Activated CD4-positive, alpha-beta T cell treated with anti-CD3 and anti-CD28 coated beads, Interleukin-2, amount 10 ng/mL, durations not matched to agents 24 days and 14 days (primary cell): Measurements from ENCODE around the gene MTMR10. TPM values are rescaled to one million over a fixed set of nuclear protein-coding genes. Genes with fewer than 3 reads are reported as not detected.

Experiments
- DNase-seq: peaks from one replicate; pipeline ENCODE4 v3.0.0; 2022
- H3K27ac Mint-ChIP-seq: one replicate; pipeline ENCODE4 v1.8.0; 2022; ENCODE audit warnings: mild to moderate bottlenecking, mixed read lengths
- H3K27me3 Mint-ChIP-seq: one replicate; pipeline ENCODE4 v1.8.0; 2022; ENCODE audit warnings: mixed read lengths
- H3K36me3 Mint-ChIP-seq: one replicate; pipeline ENCODE4 v1.8.0; 2022; ENCODE audit warnings: low read depth, mild to moderate bottlenecking, mixed read lengths
- H3K4me1 Mint-ChIP-seq: one replicate; pipeline ENCODE4 v1.8.0; 2021; ENCODE audit warnings: mixed read lengths
- H3K4me3 Mint-ChIP-seq: one replicate; pipeline ENCODE4 v1.8.0; 2022; ENCODE audit warnings: mild to moderate bottlenecking, moderate library complexity, mixed read lengths
- H3K9me3 Mint-ChIP-seq: one replicate; pipeline ENCODE4 v1.8.0; 2021; ENCODE audit warnings: mixed read lengths
- intact Hi-C: fragments of 100-400 bp; cut with micrococcal nuclease; formaldehyde crosslinking; loops from one replicate; pipeline ENCODE4 v1.15.1; 2023
- total RNA-seq: library from RNA; stranded (reverse); gene quantifications from 2 replicates; pipeline ENCODE4 v1.2.3, GENCODE V29; 2022

MTMR10 gene
- total RNA-seq, 1 donor from 2014 or later: 12.3 TPM

GRCh38 chr15:30906366-30906765 is 85.1 kb downstream of the MTMR10 start:
- Mint-ChIP-seq H3K9me3 (no peaks in the 10 kb centered on the region), H3K4me3 (no peak overlapping the region), H3K4me1 (peaks cover 19% of the 10 kb centered on the region), H3K36me3 (peaks cover 50% of the 10 kb centered on the region), H3K27ac (no peak overlapping the region), H3K27me3 (no peaks in the 10 kb centered on the region)
- DNase-seq: no peak
- intact Hi-C loops: no loop called here

- H3K4me1 Mint-ChIP-seq: peaks cover 19% of the 10 kb centered on the region
- intact Hi-C loops: loop anchor here (2.0 kb wide), 1 partner anchor 85 kb away; the partner anchor contains the start of gene MTMR10
- H3K27ac Mint-ChIP-seq: no peak overlapping the region
- H3K4me3 Mint-ChIP-seq: no peak overlapping the region
- no peak for DNase-seq
- no peaks in the 10 kb centered on the region for H3K27me3 Mint-ChIP-seq
- H3K36me3 Mint-ChIP-seq: peaks cover 50% of the 10 kb centered on the region
- H3K9me3 Mint-ChIP-seq: no peaks in the 10 kb centered on the region
Measured at GRCh38 chr15:30905821-30906220, 85.6 kb downstream of the MTMR10 start.

- DNase-seq: no peak
- Mint-ChIP-seq H3K9me3 (no peaks in the 10 kb centered on the region), H3K27me3 (no peaks in the 10 kb centered on the region), H3K27ac (no peak overlapping the region), H3K4me3 (peak overlapping the region; percentile 89), H3K36me3 (peaks cover 44% of the 10 kb centered on the region), H3K4me1 (peaks cover 19% of the 10 kb centered on the region)
- intact Hi-C loops: loop anchor here (2.0 to 5.0 kb wide), 2 partner anchors 86 to 278 kb away; partner anchors contain the start of genes ARHGAP11B and MTMR10
Measured at GRCh38 chr15:30904812-30905211, 86.6 kb downstream of the MTMR10 start.

GRCh38 chr15:30903497-30904187 is 87.8 kb downstream of the MTMR10 start, which contains the start of gene FAN1:
Gene FAN1, plus strand, starts transcription at chr15:30903915. Its CDS starts 749 bp downstream, at chr15:30904664.
- peak; percentile 93 for DNase-seq
- Mint-ChIP-seq H3K4me1 (peaks cover 19% of the 10 kb centered on the region), H3K36me3 (peaks cover 35% of the 10 kb centered on the region), H3K9me3 (no peaks in the 10 kb centered on the region), H3K4me3 (peak within 1 kb of the TSS; percentile 89), H3K27me3 (no peaks in the 10 kb centered on the region), H3K27ac (peak within 1 kb of the TSS; percentile 88)
- intact Hi-C loops: loop anchor here (2.0 to 5.0 kb wide), 2 partner anchors 87 to 276 kb away; partner anchors contain the start of genes ARHGAP11B and MTMR10

- Mint-ChIP-seq H3K4me3 (no peak overlapping the region), H3K27ac (no peak overlapping the region), H3K9me3 (no peaks in the 10 kb centered on the region), H3K36me3 (peaks cover 30% of the 10 kb centered on the region), H3K4me1 (peaks cover 19% of the 10 kb centered on the region), H3K27me3 (no peaks in the 10 kb centered on the region)
- DNase-seq: peak; percentile 49
- intact Hi-C loops: loop anchor here (5.0 kb wide), 1 partner anchor 275 kb away; the partner anchor contains the start of gene ARHGAP11B
Measured at GRCh38 chr15:30901889-30902288, 89.5 kb downstream of the MTMR10 start.

- DNase-seq: no peak
- no peaks in the 10 kb centered on the region for H3K9me3 Mint-ChIP-seq
- H3K27ac Mint-ChIP-seq: no peak overlapping the region
- H3K4me3 Mint-ChIP-seq: no peak overlapping the region
- no peaks in the 10 kb centered on the region for H3K4me1 Mint-ChIP-seq
- intact Hi-C loops: no loop called here
- no peaks in the 10 kb centered on the region for H3K27me3 Mint-ChIP-seq
- H3K36me3 Mint-ChIP-seq: peaks cover 2% of the 10 kb centered on the region
Measured at GRCh38 chr15:30896211-30896606, 95.2 kb downstream of the MTMR10 start.

- no peak overlapping the region for H3K27ac Mint-ChIP-seq
- no peaks in the 10 kb centered on the region for H3K9me3 Mint-ChIP-seq
- no peaks in the 10 kb centered on the region for H3K27me3 Mint-ChIP-seq
- H3K36me3 Mint-ChIP-seq: peaks cover 2% of the 10 kb centered on the region
- no peaks in the 10 kb centered on the region for H3K4me1 Mint-ChIP-seq
- DNase-seq: no peak
- intact Hi-C loops: no loop called here
- H3K4me3 Mint-ChIP-seq: no peak overlapping the region
Measured at GRCh38 chr15:30895461-30896210, 95.8 kb downstream of the MTMR10 start.

GRCh38 chr15:30889196-30889595 is 102.2 kb downstream of the MTMR10 start:
- Mint-ChIP-seq H3K36me3 (peaks cover 13% of the 10 kb centered on the region), H3K9me3 (no peaks in the 10 kb centered on the region), H3K4me3 (no peak overlapping the region), H3K27me3 (peaks cover 2% of the 10 kb centered on the region), H3K27ac (no peak overlapping the region), H3K4me1 (no peaks in the 10 kb centered on the region)
- intact Hi-C loops: no loop called here
- no peak for DNase-seq

Other genes with a start within 250 kb of the MTMR10 start
- 29.4 and 31.2 TPM in 2 replicates for gene FAN1, start 87.7 kb downstream of the MTMR10 start, total RNA-seq
- not detected in 2 replicates for gene TRPM1, start 110.1 kb upstream of the MTMR10 start, total RNA-seq